ENCODE results near the gene PCSK1. TPM values are rescaled to one million over a fixed set of nuclear protein-coding genes. Genes with fewer than 3 reads are reported as not detected.

Gene PCSK1
- total RNA-seq, 1 experiment from 2014 or later: not detected

GRCh38 chr5:96415897-96416296 is 17.2 kb downstream of the PCSK1 start (continued):
- no peak for TF ChIP-seq SIN3A (IDR thresholded peaks at IDR 0.05; ENCODE audit: low read depth)

- no TSS peak for BruUV-seq (replicated peaks)
- Histone ChIP-seq H3K36me3 (ENCODE audit: control insufficient read depth in 1 of 2, insufficient read depth in 2 of 2, low read length in 2 of 2) (no peaks in the 10 kb centered on the region), H3K4me1 (ENCODE audit: control insufficient read depth in 1 of 2, insufficient read depth in 2 of 2, low read length in 2 of 2) (no peaks in the 10 kb centered on the region), H3K27me3 (ENCODE audit: insufficient read depth, low read length) (peaks cover 59% of the 10 kb centered on the region), H4K20me1 (ENCODE audit: insufficient read depth) (no peaks in the 10 kb centered on the region), H3K9ac (ENCODE audit: low read length) (no peak overlapping the region), H3K4me3 (replicated peaks in 1 of 2; ENCODE audit: low read depth in 1 of 2, low read length in 2 of 2) (no peak overlapping the region), H3K27ac (ENCODE audit: low read depth, low read length) (no peak overlapping the region), H3K9me2 (ENCODE audit: insufficient read depth) (no peaks in the 10 kb centered on the region), H2AFZ (ENCODE audit: low read depth, low read length, poor library complexity, severe bottlenecking) (no peak overlapping the region), H3K79me2 (ENCODE audit: insufficient read depth, low read length) (no peaks in the 10 kb centered on the region), H3K4me2 (ENCODE audit: low read length) (no peak overlapping the region), H3K9me3 (ENCODE audit: control insufficient read depth in 1 of 2, insufficient read depth in 1 of 2, low read depth in 1 of 2, low read length in 2 of 2) (no peaks in the 10 kb centered on the region)
- no peak for TF ChIP-seq EZH2 (IDR thresholded peaks at IDR 0.05)
- TF ChIP-seq CTCF (IDR thresholded peaks at IDR 0.05 in 2 of 3, conservative IDR thresholded peaks at IDR 0.05 in 1 of 3; ENCODE audit: borderline replicate concordance in 1 of 3, insufficient read depth in 1 of 3, low read depth in 2 of 3, low read length in 2 of 3): no peak
- no peak for TF ChIP-seq YY1 (IDR thresholded peaks at IDR 0.05; ENCODE audit: extremely low read depth, insufficient replicate concordance, low read depth, low read length)
- TF ChIP-seq POLR2A (IDR thresholded peaks at IDR 0.05; ENCODE audit: borderline replicate concordance, extremely low read depth, insufficient read depth, insufficient read length): no peak
- no peak for TF ChIP-seq CBX3 (IDR thresholded peaks at IDR 0.05; ENCODE audit: low read depth)
- TF ChIP-seq SRF (IDR thresholded peaks at IDR 0.05; ENCODE audit: low read depth): no peak
- no peak for TF ChIP-seq CEBPB (IDR thresholded peaks at IDR 0.05; ENCODE audit: low read depth)
- TF ChIP-seq FOSL1 (IDR thresholded peaks at IDR 0.05; ENCODE audit: low read depth): no peak
- no peak for TF ChIP-seq JUND (IDR thresholded peaks at IDR 0.05)
- no peak for TF ChIP-seq ATF3 (IDR thresholded peaks at IDR 0.05)
- no peak for TF ChIP-seq ZFX (IDR thresholded peaks at IDR 0.05)
- no peak for TF ChIP-seq ELF1 (IDR thresholded peaks at IDR 0.05; ENCODE audit: borderline replicate concordance, low read depth)
- ChIA-PET CTCF (no interaction called here), RAD21 (ENCODE audit: low non-redundant PET in 1 of 2, low total read pairs in 2 of 2, uncharacterized antibody in 2 of 2, unreplicated experiment in 2 of 2) (no interaction called here), POLR2A (no interaction called here)
- intact Hi-C loops (cut with micrococcal nuclease): no loop called here
- no peak for DNase-seq (ENCODE audit: low read depth, low spot score)
- no peak for ATAC-seq
Measured at GRCh38 chr5:96412868-96413449, 20.1 kb downstream of the PCSK1 start.

Measured in HCT116 (cell line).